B cell (primary cell): ENCODE results near the gene TGFB1. TPM values are rescaled to one million over a fixed set of nuclear protein-coding genes. Genes with fewer than 3 reads are reported as not detected.
A peak's percentile ranks its signal among the peaks of the same experiment; 100 is the strongest.

Experiments used
- ATAC-seq: fragments of 200-7000 bp; cut with Tn5 transposase; one replicate; pipeline ENCODE4 v1.10.0; 2021; ENCODE audit warnings: low read depth, mild to moderate bottlenecking, moderate number of reproducible peaks, moderate library complexity
- CTCF ChIA-PET: fragments of 350-600 bp; sonication (Branson Sonifier 250); formaldehyde crosslinking; loops from one replicate; lab custom pipeline; 2021; ENCODE audit warnings: antibody characterized with exemption, inconsistent platforms; lab: Charles Lee
- POLR2A ChIA-PET: fragments of 350-600 bp; sonication (Branson Sonifier 250); formaldehyde crosslinking; loops from one replicate; lab custom pipeline; 2021; ENCODE audit warnings: antibody characterized with exemption; lab: Charles Lee
- DNase-seq: peaks from one replicate; pipeline ENCODE4 v3.0.0; 2013
- H2AFZ ChIP-seq: 2 replicates; pipeline ENCODE4 v1.6.1; 2012; ENCODE audit warnings: mild to moderate bottlenecking, low read depth, low read length; ENCODE audit not compliant: insufficient read depth, poor library complexity, severe bottlenecking
- H3K27ac ChIP-seq, 2 donors: 1 replicate in 1 of 2; 2 replicates in 1 of 2; pipeline ENCODE4 v1.5.1; 2012 to 2013; ENCODE audit warnings: low read length in 2 of 2, mild to moderate bottlenecking in 2 of 2, moderate library complexity in 1 of 2
- H3K27me3 ChIP-seq, 4 experiments: fragments of 200-600 bp in 1 of 4; sonication (generic) in 1 of 4; replicated peaks in 1 of 4; 1 replicate in 2 of 4; 2 replicates in 2 of 4; pipeline versions ENCODE4 v1.6.1 to v1.7.0; 2013 to 2016; ENCODE audit warnings: low read length in 3 of 4, mild to moderate bottlenecking in 2 of 4, mixed read lengths in 1 of 4, moderate library complexity in 1 of 4; ENCODE audit not compliant: insufficient read depth in 4 of 4, control insufficient read depth in 3 of 4; ENCODE audit errors: control extremely low read depth in 1 of 4
- H3K36me3 ChIP-seq, 2 experiments: replicated peaks in 1 of 2; 1 replicate in 1 of 2; 2 replicates in 1 of 2; pipeline versions ENCODE4 v1.6.1 to v1.7.1; 2013; ENCODE audit warnings: low read length in 1 of 2; ENCODE audit not compliant: insufficient read depth in 2 of 2, control insufficient read depth in 1 of 2; ENCODE audit errors: control extremely low read depth in 1 of 2, extremely low read depth in 1 of 2
- H3K4me1 ChIP-seq, 2 donors: fragments of 200-600 bp in 1 of 2; sonication (generic) in 1 of 2; 1 replicate in 1 of 2; 2 replicates in 1 of 2; pipeline versions ENCODE4 v1.5.1 to v1.6.1; 2013 to 2017; ENCODE audit warnings: low read length in 2 of 2; ENCODE audit not compliant: control insufficient read depth in 2 of 2, insufficient read depth in 2 of 2
- H3K4me2 ChIP-seq: replicated peaks from 2 replicates; pipeline ENCODE3; 2012; ENCODE audit warnings: mild to moderate bottlenecking, low read depth, low read length; ENCODE audit not compliant: poor library complexity, severe bottlenecking
- H3K4me3 ChIP-seq, 5 experiments: fragments of 200-600 bp in 1 of 5; sonication (generic) in 1 of 5; 1 replicate in 3 of 5; 2 replicates in 2 of 5; pipeline versions ENCODE4 v1.5.1 to v1.7.0; 2011 to 2016; ENCODE audit warnings: low read length in 4 of 5, mild to moderate bottlenecking in 4 of 5, low read depth in 2 of 5, control low read depth in 1 of 5, moderate library complexity in 1 of 5; ENCODE audit not compliant: insufficient read depth in 1 of 5; ENCODE audit errors: control extremely low read depth in 1 of 5, extremely low read depth in 1 of 5
- H3K79me2 ChIP-seq: fragments of 200-600 bp; sonication (generic); one replicate; pipeline ENCODE4 v1.6.0; 2016; ENCODE audit warnings: low read length; ENCODE audit not compliant: control insufficient read depth, insufficient read depth
- H3K9ac ChIP-seq: fragments of 200-600 bp; sonication (generic); 2 replicates; pipeline ENCODE4 v1.6.1; 2017; ENCODE audit warnings: mild to moderate bottlenecking, low read length, moderate library complexity
- H3K9me3 ChIP-seq, 3 donors: one replicate each; pipeline versions ENCODE4 v1.6.1 to v1.7.1; 2013; ENCODE audit warnings: low read length in 2 of 3; ENCODE audit not compliant: control insufficient read depth in 2 of 3, insufficient read depth in 1 of 3; ENCODE audit errors: control extremely low read depth in 1 of 3
- H4K20me1 ChIP-seq: 2 replicates; pipeline ENCODE4 v1.6.0; 2012; ENCODE audit warnings: mild to moderate bottlenecking, low read length; ENCODE audit not compliant: insufficient read depth, control insufficient read depth, poor library complexity, severe bottlenecking
- H3K27ac Mint-ChIP-seq: one replicate; pipeline ENCODE4 v1.8.0; 2021; ENCODE audit warnings: mixed read lengths
- H3K27me3 Mint-ChIP-seq: one replicate; pipeline ENCODE4 v1.8.0; 2021; ENCODE audit warnings: mixed read lengths
- H3K4me1 Mint-ChIP-seq: one replicate; pipeline ENCODE4 v1.8.0; 2021; ENCODE audit warnings: mixed read lengths
- H3K4me3 Mint-ChIP-seq: one replicate; pipeline ENCODE4 v1.8.0; 2021; ENCODE audit warnings: mixed read lengths
- H3K9me3 Mint-ChIP-seq: one replicate; pipeline ENCODE4 v1.8.0; 2022; ENCODE audit warnings: mixed read lengths; ENCODE audit not compliant: insufficient read depth
- EZH2 ChIP-seq: IDR thresholded peaks from 2 replicates; pipeline ENCODE4 v1.6.1; 2012; ENCODE audit warnings: borderline replicate concordance, low read depth, mild to moderate bottlenecking, moderate library complexity, low read length; ENCODE audit not compliant: insufficient read depth, poor library complexity, severe bottlenecking
- WGBS: methylation state at CpG from one replicate; pipeline ENCODE4 v1.1.5; 2013; ENCODE audit warnings: missing lambda C conversion rate; ENCODE audit not compliant: insufficient coverage; 5-methylcytosine and 5-hydroxymethylcytosine counted together
- intact Hi-C: fragments of 100-400 bp; cut with micrococcal nuclease; formaldehyde crosslinking; loops from one replicate; pipeline ENCODE4 v1.10.0; 2022
- polyA plus RNA-seq: library from polyadenylated mRNA; depleted of rRNA; stranded (reverse); fragments of >200 nt; gene quantifications from 2 replicates; pipeline ENCODE4 v1.2.3, GENCODE V29; 2012
- total RNA-seq, 2 donors: library from RNA; stranded (reverse); fragments of 120-200 nt in 1 of 2; gene quantifications; 1 replicate in 1 of 2; 2 replicates in 1 of 2; pipeline versions ENCODE4 v1.2.3 to v1.2.4, GENCODE V29; 2013 to 2022
- TF ChIP-seq, protein P1 (sequence below): fragments of 200-600 bp; IDR thresholded peaks from one replicate; pipeline ENCODE4 v1.8.0; 2022; ENCODE audit warnings: antibody characterized with exemption, mild to moderate bottlenecking

Gene TGFB1
- total and polyA plus RNA-seq, 2 donors (not counting 1 experiment from before 2014, with no cell fraction given): 109 to 120 TPM

DNA sequence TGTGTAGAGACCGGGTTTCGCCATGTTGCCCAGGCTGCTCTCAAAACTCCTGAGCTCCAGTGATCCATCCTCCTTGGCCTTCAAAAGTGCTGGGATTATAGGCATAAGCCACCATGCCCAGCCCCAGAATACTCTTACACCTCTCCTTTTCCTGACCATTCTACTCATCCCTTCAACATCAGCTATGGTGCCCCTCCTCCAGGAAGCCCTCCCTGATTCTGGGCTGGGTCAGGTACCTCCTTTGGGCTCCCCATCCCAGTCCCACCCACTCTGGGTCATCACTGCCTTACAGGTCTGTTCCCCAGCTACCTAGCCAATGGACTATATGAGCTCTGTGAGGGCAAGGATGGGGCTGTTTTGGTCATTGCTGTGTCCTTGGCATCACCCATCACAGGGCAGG is 9.6 kb downstream of the TGFB1 start:
- no peaks in the 10 kb centered on the region for H3K9me3 Mint-ChIP-seq
- intact Hi-C loops: no loop called here
- POLR2A ChIA-PET: no interaction called here
- no peaks in the 10 kb centered on the region for H3K27me3 ChIP-seq
- no peak overlapping the region for H2AFZ ChIP-seq
- H3K9me3 ChIP-seq: no peaks in the 10 kb centered on the region
- H3K36me3 ChIP-seq: peaks cover 9 to 69% of the 10 kb centered on the region in 2 experiments
- H3K4me1 ChIP-seq: peaks cover 19 to 38% of the 10 kb centered on the region in 2 donors
- H3K4me2 ChIP-seq: no peak overlapping the region
- CTCF ChIA-PET: interaction anchor here (0.7 kb wide), 1 partner anchor 189 kb away, joined by 3 read pairs; no protein-coding TSS in a partner anchor
- WGBS: 100% methylated on average over 2 of the region's 2 CpGs
- H4K20me1 ChIP-seq: peaks cover 87% of the 10 kb centered on the region
- H3K4me3 Mint-ChIP-seq: no peak overlapping the region
- H3K27me3 Mint-ChIP-seq: no peaks in the 10 kb centered on the region
- H3K9ac ChIP-seq: no peak overlapping the region
- peaks cover 92% of the 10 kb centered on the region for H3K79me2 ChIP-seq
- ATAC-seq (no peak), DNase-seq (no peak)
- H3K27ac Mint-ChIP-seq: peak overlapping the region; percentile 61
- no peak for TF ChIP-seq EZH2
- TF ChIP-seq, protein P1, sequence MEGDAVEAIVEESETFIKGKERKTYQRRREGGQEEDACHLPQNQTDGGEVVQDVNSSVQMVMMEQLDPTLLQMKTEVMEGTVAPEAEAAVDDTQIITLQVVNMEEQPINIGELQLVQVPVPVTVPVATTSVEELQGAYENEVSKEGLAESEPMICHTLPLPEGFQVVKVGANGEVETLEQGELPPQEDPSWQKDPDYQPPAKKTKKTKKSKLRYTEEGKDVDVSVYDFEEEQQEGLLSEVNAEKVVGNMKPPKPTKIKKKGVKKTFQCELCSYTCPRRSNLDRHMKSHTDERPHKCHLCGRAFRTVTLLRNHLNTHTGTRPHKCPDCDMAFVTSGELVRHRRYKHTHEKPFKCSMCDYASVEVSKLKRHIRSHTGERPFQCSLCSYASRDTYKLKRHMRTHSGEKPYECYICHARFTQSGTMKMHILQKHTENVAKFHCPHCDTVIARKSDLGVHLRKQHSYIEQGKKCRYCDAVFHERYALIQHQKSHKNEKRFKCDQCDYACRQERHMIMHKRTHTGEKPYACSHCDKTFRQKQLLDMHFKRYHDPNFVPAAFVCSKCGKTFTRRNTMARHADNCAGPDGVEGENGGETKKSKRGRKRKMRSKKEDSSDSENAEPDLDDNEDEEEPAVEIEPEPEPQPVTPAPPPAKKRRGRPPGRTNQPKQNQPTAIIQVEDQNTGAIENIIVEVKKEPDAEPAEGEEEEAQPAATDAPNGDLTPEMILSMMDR: no peak
- peak overlapping the region in 1 of 2 donors; percentile 39 for H3K27ac ChIP-seq
- peaks cover 42% of the 10 kb centered on the region for H3K4me1 Mint-ChIP-seq
- no peak overlapping the region for H3K4me3 ChIP-seq

- no peak overlapping the region for H2AFZ ChIP-seq
- intact Hi-C loops: no loop called here
- no peak for TF ChIP-seq EZH2
- TF ChIP-seq, protein P1: no peak
- CTCF ChIA-PET: interaction anchor here (0.7 to 2.5 kb wide), 4 partner anchors 10 to 230 kb away, joined by 3 to 7 read pairs (median 4); no protein-coding TSS in a partner anchor
- Mint-ChIP-seq H3K4me1 (peaks cover 36% of the 10 kb centered on the region), H3K9me3 (no peaks in the 10 kb centered on the region), H3K27me3 (no peaks in the 10 kb centered on the region), H3K4me3 (no peak overlapping the region), H3K27ac (peak overlapping the region; percentile 82)
- peaks cover 88% of the 10 kb centered on the region for H3K79me2 ChIP-seq
- POLR2A ChIA-PET: interaction anchor here (0.6 to 2.3 kb wide), 7 partner anchors 10 to 738 kb away, joined by 3 to 11 read pairs (median 4); partner anchors contain the start of gene ACTMAP
- peaks cover 13 to 27% of the 10 kb centered on the region in 2 donors for H3K4me1 ChIP-seq
- no peaks in the 10 kb centered on the region for H3K9me3 ChIP-seq
- H3K9ac ChIP-seq: no peak overlapping the region
- H3K4me3 ChIP-seq: peak overlapping the region in 1 of 5 experiments; percentile 21
- 81% methylated on average over 10 of the region's 20 CpGs for WGBS
- H3K36me3 ChIP-seq: peaks cover 11 to 68% of the 10 kb centered on the region in 2 experiments
- peak; percentile 43 for ATAC-seq
- DNase-seq: no peak
- H3K27me3 ChIP-seq: no peaks in the 10 kb centered on the region
- peaks cover 74% of the 10 kb centered on the region for H4K20me1 ChIP-seq
- H3K4me2 ChIP-seq: peak overlapping the region; percentile 41
- H3K27ac ChIP-seq: no peak overlapping the region
Observed at GRCh38 chr19:41341669-41342490, 11.8 kb downstream of the TGFB1 start.
